ENCODE data around the gene UGGT2. TPM values are rescaled to one million over a fixed set of nuclear protein-coding genes. Genes with fewer than 3 reads are reported as not detected.

Gene UGGT2
- total and polyA plus RNA-seq, 9 of the 15 experiments (the other 6 are each of a cell fraction or from before 2014, with no cell fraction given) = 3.5 to 24.5 (median 18.3) TPM

DNA sequence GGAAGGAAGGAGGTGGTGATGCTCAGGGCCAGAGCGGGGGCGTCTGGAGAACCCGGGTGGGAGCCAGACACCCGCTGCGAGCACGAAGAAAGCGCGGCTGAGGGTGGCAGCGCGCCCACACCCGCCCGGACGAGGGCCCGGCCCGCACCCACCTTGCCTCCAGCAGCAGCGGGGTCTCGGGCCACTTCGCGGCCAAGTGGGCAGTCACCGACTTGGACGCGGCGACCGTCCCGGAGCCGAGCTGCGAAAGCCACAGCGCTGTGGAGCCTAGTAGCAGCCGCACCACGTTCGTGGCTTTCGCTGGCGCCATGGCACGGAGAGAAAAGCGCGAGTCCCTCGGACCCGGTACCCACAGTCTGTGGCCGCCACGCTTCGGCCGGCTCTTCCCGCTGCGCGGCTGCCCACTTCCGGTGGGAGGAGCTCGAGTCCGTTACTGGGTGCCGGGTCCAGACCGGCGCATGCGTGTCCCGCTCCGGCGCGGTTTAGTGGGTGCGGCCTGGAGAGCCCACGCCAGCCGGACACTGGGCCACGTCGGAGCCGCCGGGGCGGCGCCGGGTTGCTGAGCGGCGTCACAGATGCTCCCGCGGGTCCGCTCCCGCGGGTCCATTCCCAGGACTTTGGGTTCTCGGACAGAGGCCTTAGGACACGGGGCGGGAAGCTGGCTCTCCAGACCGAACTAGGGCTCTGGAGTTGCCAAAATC lies at the start of gene UGGT2 (continued):
- TF ChIP-seq, protein P1, sequence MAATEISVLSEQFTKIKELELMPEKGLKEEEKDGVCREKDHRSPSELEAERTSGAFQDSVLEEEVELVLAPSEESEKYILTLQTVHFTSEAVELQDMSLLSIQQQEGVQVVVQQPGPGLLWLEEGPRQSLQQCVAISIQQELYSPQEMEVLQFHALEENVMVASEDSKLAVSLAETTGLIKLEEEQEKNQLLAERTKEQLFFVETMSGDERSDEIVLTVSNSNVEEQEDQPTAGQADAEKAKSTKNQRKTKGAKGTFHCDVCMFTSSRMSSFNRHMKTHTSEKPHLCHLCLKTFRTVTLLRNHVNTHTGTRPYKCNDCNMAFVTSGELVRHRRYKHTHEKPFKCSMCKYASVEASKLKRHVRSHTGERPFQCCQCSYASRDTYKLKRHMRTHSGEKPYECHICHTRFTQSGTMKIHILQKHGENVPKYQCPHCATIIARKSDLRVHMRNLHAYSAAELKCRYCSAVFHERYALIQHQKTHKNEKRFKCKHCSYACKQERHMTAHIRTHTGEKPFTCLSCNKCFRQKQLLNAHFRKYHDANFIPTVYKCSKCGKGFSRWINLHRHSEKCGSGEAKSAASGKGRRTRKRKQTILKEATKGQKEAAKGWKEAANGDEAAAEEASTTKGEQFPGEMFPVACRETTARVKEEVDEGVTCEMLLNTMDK (IDR thresholded peaks at IDR 0.05; ENCODE audit: borderline replicate concordance, insufficient read depth, low read depth, low read length, poor library complexity, severe bottlenecking) = no peak
- peak; percentile 41 for TF ChIP-seq CREM (IDR thresholded peaks at IDR 0.05; ENCODE audit: low read depth)
- TF ChIP-seq FIP1L1 (IDR thresholded peaks at IDR 0.05; ENCODE audit: low read depth, low read length, poor library complexity, severe bottlenecking) = peak; percentile 29
- peak; percentile 92 for TF ChIP-seq RBBP5 (IDR thresholded peaks at IDR 0.05; ENCODE audit: borderline replicate concordance, insufficient read depth, low read length, poor library complexity, severe bottlenecking)
- no peak for TF ChIP-seq PHB (CRISPR knock-in tag; IDR thresholded peaks at IDR 0.05)
- 0 out of 2 replicates have a peak, but pooled peaks have one; percentile 47 for TF ChIP-seq CBX1 (IDR thresholded peaks at IDR 0.05; ENCODE audit: low read depth)
- TF ChIP-seq STAG1 (CRISPR knock-in tag; IDR thresholded peaks at IDR 0.05; ENCODE audit: borderline replicate concordance) = 0 out of 2 replicates have a peak, but pooled peaks have one; percentile 14
- no peak; the same call in 1 of the 2 replicates for TF ChIP-seq CREB1 (IDR thresholded peaks at IDR 0.05)
- TF ChIP-seq CREB1 (CRISPR knock-in tag; IDR thresholded peaks at IDR 0.05) = 0 out of 2 replicates have a peak, but pooled peaks have one; percentile 14
- TF ChIP-seq NR2C2 (CRISPR knock-in tag; IDR thresholded peaks at IDR 0.05) = no peak
- 0 out of 2 replicates have a peak, but pooled peaks have one; percentile 24 for TF ChIP-seq NR2C2 (tag; IDR thresholded peaks at IDR 0.05)
- TF ChIP-seq, protein P2, sequence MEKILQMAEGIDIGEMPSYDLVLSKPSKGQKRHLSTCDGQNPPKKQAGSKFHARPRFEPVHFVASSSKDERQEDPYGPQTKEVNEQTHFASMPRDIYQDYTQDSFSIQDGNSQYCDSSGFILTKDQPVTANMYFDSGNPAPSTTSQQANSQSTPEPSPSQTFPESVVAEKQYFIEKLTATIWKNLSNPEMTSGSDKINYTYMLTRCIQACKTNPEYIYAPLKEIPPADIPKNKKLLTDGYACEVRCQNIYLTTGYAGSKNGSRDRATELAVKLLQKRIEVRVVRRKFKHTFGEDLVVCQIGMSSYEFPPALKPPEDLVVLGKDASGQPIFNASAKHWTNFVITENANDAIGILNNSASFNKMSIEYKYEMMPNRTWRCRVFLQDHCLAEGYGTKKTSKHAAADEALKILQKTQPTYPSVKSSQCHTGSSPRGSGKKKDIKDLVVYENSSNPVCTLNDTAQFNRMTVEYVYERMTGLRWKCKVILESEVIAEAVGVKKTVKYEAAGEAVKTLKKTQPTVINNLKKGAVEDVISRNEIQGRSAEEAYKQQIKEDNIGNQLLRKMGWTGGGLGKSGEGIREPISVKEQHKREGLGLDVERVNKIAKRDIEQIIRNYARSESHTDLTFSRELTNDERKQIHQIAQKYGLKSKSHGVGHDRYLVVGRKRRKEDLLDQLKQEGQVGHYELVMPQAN (IDR thresholded peaks at IDR 0.05; ENCODE audit: borderline replicate concordance) = peak; percentile 67
- peak; percentile 51; the same call in 1 of the 2 replicates for TF ChIP-seq ESRRA (IDR thresholded peaks at IDR 0.05; ENCODE audit: borderline replicate concordance, low read depth)
- TF ChIP-seq RFX7 (CRISPR knock-in tag; IDR thresholded peaks at IDR 0.05) = no peak
- TF ChIP-seq, protein P3, sequence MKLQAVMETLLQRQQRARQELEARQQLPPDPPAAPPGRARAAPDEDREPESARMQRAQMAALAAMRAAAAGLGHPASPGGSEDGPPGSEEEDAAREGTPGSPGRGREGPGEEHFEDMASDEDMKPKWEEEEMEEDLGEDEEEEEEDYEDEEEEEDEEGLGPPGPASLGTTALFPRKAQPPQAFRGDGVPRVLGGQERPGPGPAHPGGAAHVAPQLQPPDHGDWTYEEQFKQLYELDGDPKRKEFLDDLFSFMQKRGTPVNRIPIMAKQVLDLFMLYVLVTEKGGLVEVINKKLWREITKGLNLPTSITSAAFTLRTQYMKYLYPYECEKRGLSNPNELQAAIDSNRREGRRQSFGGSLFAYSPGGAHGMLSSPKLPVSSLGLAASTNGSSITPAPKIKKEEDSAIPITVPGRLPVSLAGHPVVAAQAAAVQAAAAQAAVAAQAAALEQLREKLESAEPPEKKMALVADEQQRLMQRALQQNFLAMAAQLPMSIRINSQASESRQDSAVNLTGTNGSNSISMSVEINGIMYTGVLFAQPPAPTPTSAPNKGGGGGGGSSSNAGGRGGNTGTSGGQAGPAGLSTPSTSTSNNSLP (IDR thresholded peaks at IDR 0.05; ENCODE audit: borderline replicate concordance, low read depth, low read length) = no peak
- TF ChIP-seq NRF1 (conservative IDR thresholded peaks at IDR 0.05 in 1 of 2, IDR thresholded peaks at IDR 0.05 in 1 of 2) = peak; percentile 96 to 97
- TF ChIP-seq TFAM (CRISPR knock-in tag; conservative IDR thresholded peaks at IDR 0.05) = no peak
- TF ChIP-seq, protein P4, sequence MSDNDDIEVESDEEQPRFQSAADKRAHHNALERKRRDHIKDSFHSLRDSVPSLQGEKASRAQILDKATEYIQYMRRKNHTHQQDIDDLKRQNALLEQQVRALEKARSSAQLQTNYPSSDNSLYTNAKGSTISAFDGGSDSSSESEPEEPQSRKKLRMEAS (CRISPR knock-in tag; IDR thresholded peaks at IDR 0.05) = peak; percentile 72
- peak; percentile 25 for TF ChIP-seq U2AF1 (optimal IDR thresholded peaks at IDR 0.05; ENCODE audit: low read depth, low read length)
- peak; percentile 97 for TF ChIP-seq RBFOX2 (IDR thresholded peaks at IDR 0.05; ENCODE audit: low read depth, low read length)
- TF ChIP-seq ZNF263 (CRISPR knock-in tag; IDR thresholded peaks at IDR 0.05; ENCODE audit: borderline replicate concordance) = peak; percentile 39; the same call in 1 of the 2 replicates
- peak; percentile 68 for TF ChIP-seq RB1 (IDR thresholded peaks at IDR 0.05; ENCODE audit: low read depth)
